K562 (cell line): ENCODE results near the gene SNAI1. TPM values are rescaled to one million over a fixed set of nuclear protein-coding genes. Genes with fewer than 3 reads are reported as not detected.
A peak's percentile ranks its signal among the peaks of the same experiment; 100 is the strongest.

Experiments used
- ATAC-seq: fragments of 200-7000 bp; cut with Tn5 transposase; 3 replicates; pipeline ENCODE4 v1.9.1; 2020; ENCODE audit warnings: moderate library complexity
- BruUV-seq: library from RNA; stranded (reverse); fragments of 400-500 nt; replicated peaks from 2 replicates; lab custom pipeline; 2021; lab: Mats Ljungman, UMichigan
- CTCF ChIA-PET: fragments of 300-600 bp; formaldehyde crosslinking; extraction: SDS; loops from one replicate; lab custom pipeline; 2021; ENCODE audit warnings: low intra/inter-chr PET ratio; lab: Yijun Ruan, JAX
- POLR2A ChIA-PET: fragments of 300-600, 350-650 bp; sonication (Branson Sonifier 250); formaldehyde crosslinking; extraction: SDS; loops from one replicate; lab custom pipeline; 2021; ENCODE audit warnings: antibody characterized with exemption, inconsistent platforms; lab: Yijun Ruan, JAX
- DNase-seq, 4 experiments: peaks; one replicate each; pipeline versions ENCODE4 v3.0.0 to v3.0.0-alpha.2; 2011 to 2018; ENCODE audit warnings: low spot score in 3 of 4, mixed read lengths in 3 of 4; ENCODE audit errors: extremely low read depth in 1 of 4
- FAIRE-seq: peaks from 2 replicates; lab custom pipeline; 2011; peaks lifted over from hg19 to GRCh38; lab: Jason Lieb, UNC
- H2AFZ ChIP-seq: 2 replicates; pipeline ENCODE4 v1.6.0; 2011; ENCODE audit warnings: low read depth, low read length, control low read depth, inconsistent platforms
- H3K27ac ChIP-seq: fragments of 200-600 bp; 3 replicates; pipeline ENCODE4 v1.8.0; 2011; ENCODE audit warnings: low read depth, mild to moderate bottlenecking, control low read depth, inconsistent platforms, low read length, moderate library complexity, mixed read lengths; ENCODE audit errors: extremely low read depth
- H3K27me3 ChIP-seq, 2 experiments: fragments of 300-600 bp in 1 of 2; 2 replicates in 1 of 2; 3 replicates in 1 of 2; pipeline versions ENCODE4 v1.6.0 to v1.8.0; 2011; ENCODE audit warnings: inconsistent platforms in 2 of 2, low read length in 2 of 2, mild to moderate bottlenecking in 1 of 2, mixed read lengths in 1 of 2, moderate library complexity in 1 of 2; ENCODE audit not compliant: control insufficient read depth in 2 of 2, insufficient read depth in 2 of 2
- H3K36me3 ChIP-seq: fragments of 300-600 bp; 3 replicates; pipeline ENCODE4 v1.8.0; 2011; ENCODE audit warnings: mild to moderate bottlenecking, low read length, inconsistent platforms; ENCODE audit not compliant: control insufficient read depth, insufficient read depth
- H3K4me1 ChIP-seq, 2 experiments: fragments of 200-600 bp in 1 of 2; replicated peaks in 1 of 2; 2 replicates in 1 of 2; 3 replicates in 1 of 2; pipeline versions ENCODE4 v1.5.1 to v1.8.0; 2011; ENCODE audit warnings: inconsistent platforms in 2 of 2, low read length in 2 of 2, mild to moderate bottlenecking in 1 of 2, mixed read lengths in 1 of 2, moderate library complexity in 1 of 2; ENCODE audit not compliant: control insufficient read depth in 2 of 2, insufficient read depth in 2 of 2
- H3K4me2 ChIP-seq: 2 replicates; pipeline ENCODE4 v1.6.1; 2011; ENCODE audit warnings: low read length, control low read depth, inconsistent platforms, mixed read lengths; ENCODE audit not compliant: insufficient read depth
- H3K4me3 ChIP-seq: fragments of 200-600 bp; sonication (generic), shearing (Covaris generic); 2 replicates; pipeline ENCODE4 v1.5.1; 2016; ENCODE audit warnings: control low read depth, inconsistent platforms
- H3K79me2 ChIP-seq: fragments of 200-600 bp; 3 replicates; pipeline ENCODE4 v1.8.0; 2011; ENCODE audit warnings: low read length, inconsistent platforms; ENCODE audit not compliant: control insufficient read depth, insufficient read depth
- H3K9ac ChIP-seq, 2 experiments: 2 replicates each; pipeline versions ENCODE4 v1.6.0 to v1.6.1; 2011; ENCODE audit warnings: low read depth in 2 of 2, low read length in 2 of 2, control low read depth in 1 of 2, inconsistent platforms in 1 of 2, mild to moderate bottlenecking in 1 of 2, mixed read lengths in 1 of 2; ENCODE audit not compliant: insufficient read depth in 1 of 2
- H3K9me1 ChIP-seq: one replicate; pipeline ENCODE4 v1.6.0; 2011; ENCODE audit warnings: inconsistent platforms, mild to moderate bottlenecking, low read length, moderate library complexity; ENCODE audit not compliant: control insufficient read depth, insufficient read depth
- H3K9me3 ChIP-seq: replicated peaks from 2 replicates; pipeline ENCODE4 v1.5.1; 2011; ENCODE audit warnings: low read depth, low read length, inconsistent platforms; ENCODE audit not compliant: control insufficient read depth, insufficient read depth
- H4K20me1 ChIP-seq: replicated peaks from 2 replicates; pipeline ENCODE4 v1.6.1; 2011; ENCODE audit warnings: low read length, inconsistent platforms, mixed read lengths; ENCODE audit not compliant: control insufficient read depth, insufficient read depth
- CBX3 ChIP-seq, 2 experiments: IDR thresholded peaks; 1 replicate in 1 of 2; 2 replicates in 1 of 2; pipeline ENCODE4 v1.6.1; 2012; ENCODE audit warnings: inconsistent platforms in 2 of 2, low read length in 2 of 2, borderline replicate concordance in 1 of 2, control low read depth in 1 of 2
- CREB3 ChIP-seq: fragments of 450-650 bp; conservative IDR thresholded peaks from 2 replicates; pipeline ENCODE4 v1.6.1; 2016; ENCODE audit warnings: missing genetic modification characterization, low read depth, mild to moderate bottlenecking, missing compliant biosample characterization, moderate library complexity
- CXXC5 ChIP-seq: fragments of 250-450 bp; sonication (Bioruptor Pico); IDR thresholded peaks from 2 replicates; pipeline ENCODE4 v1.8.0; 2022; ENCODE audit warnings: inconsistent platforms, mild to moderate bottlenecking, moderate library complexity
- GATA2 ChIP-seq: sonication (generic); formaldehyde crosslinking; IDR thresholded peaks from 2 replicates; pipeline ENCODE4 v1.4.0; 2020; ENCODE audit warnings: mild to moderate bottlenecking, missing genetic modification reagents
- GTF2F1 ChIP-seq: IDR thresholded peaks from 2 replicates; pipeline ENCODE4 v1.6.1; 2011; ENCODE audit warnings: low read depth, low read length, improper control_type of control experiment
- HNRNPL ChIP-seq: fragments of 200-400 bp; formaldehyde crosslinking; IDR thresholded peaks from 2 replicates; pipeline ENCODE4 v1.6.1; 2017; ENCODE audit warnings: low read depth, mild to moderate bottlenecking, low read length
- KLF6 ChIP-seq: fragments of 250-450 bp; sonication (Bioruptor Pico); IDR thresholded peaks from 2 replicates; pipeline ENCODE4 v1.4.0; 2020; ENCODE audit warnings: mild to moderate bottlenecking, moderate library complexity, borderline replicate concordance
- MAX ChIP-seq: sonication (generic); formaldehyde crosslinking; IDR thresholded peaks from 2 replicates; pipeline ENCODE4 v1.9.0; 2022; ENCODE audit warnings: mild to moderate bottlenecking, missing genetic modification reagents
- MCM2 ChIP-seq: fragments of 450-650 bp; IDR thresholded peaks from 2 replicates; pipeline ENCODE4 v1.6.1; 2017; ENCODE audit warnings: low read depth, mild to moderate bottlenecking
- PKNOX1 ChIP-seq: fragments of 450-650 bp; IDR thresholded peaks from 2 replicates; pipeline ENCODE4 v1.6.1; 2016
- THAP12 ChIP-seq: fragments of 250-450 bp; sonication (Bioruptor Pico); IDR thresholded peaks from 2 replicates; pipeline ENCODE4 v1.9.0; 2021; ENCODE audit warnings: mild to moderate bottlenecking, inconsistent platforms
- U2AF2 ChIP-seq: fragments of 200-400 bp; formaldehyde crosslinking; optimal IDR thresholded peaks from 2 replicates; pipeline ENCODE3; 2017; ENCODE audit warnings: low read depth, mild to moderate bottlenecking, low read length
- USF1 ChIP-seq: sonication (generic); formaldehyde crosslinking; IDR thresholded peaks from 2 replicates; pipeline ENCODE4 v1.9.0; 2022; ENCODE audit warnings: mild to moderate bottlenecking, missing genetic modification reagents
- WHSC1 ChIP-seq: IDR thresholded peaks from one replicate; pipeline ENCODE4 v1.6.1; 2012; ENCODE audit warnings: low read length, control low read depth, inconsistent platforms
- ZBTB7A ChIP-seq: IDR thresholded peaks from 2 replicates; pipeline ENCODE4 v1.6.1; 2011; ENCODE audit warnings: low read depth, mild to moderate bottlenecking, low read length, moderate library complexity, borderline replicate concordance; ENCODE audit not compliant: control insufficient read depth
- WGBS: fragments of 100-300 bp; shearing (Covaris generic); methylation state at CpG from one replicate; pipeline ENCODE4 v1.1.6; 2016; ENCODE audit warnings: low coverage, mixed read lengths; ENCODE audit not compliant: insufficient coverage; ENCODE audit errors: missing lambda C conversion rate; 5-methylcytosine and 5-hydroxymethylcytosine counted together
- in situ Hi-C: fragments of 300-500 bp; cut with MboI; formaldehyde crosslinking; loops from 4 replicates; pipeline ENCODE4 v1.15.0; 2018; ENCODE audit warnings: inconsistent platforms, mixed read lengths
- intact Hi-C: fragments of 100-400 bp; cut with micrococcal nuclease; formaldehyde crosslinking; loops from 2 replicates; pipeline ENCODE4 v1.14.2; 2022
- polyA plus RNA-seq, 8 experiments: library from polyadenylated mRNA; depleted of rRNA in 4 of 8; stranded (reverse) in 5 of 8; unstranded in 3 of 8; fragments of >200 nt; fragmentation: Nextera tagmentation in 2 of 8; fragmentation: Illumina TruSeq in 1 of 8; extraction: Ambion mirVana in 2 of 8; extraction: Trizol in 1 of 8; gene quantifications; 2 replicates each; pipeline versions ENCODE4 v1.2.1 to v1.2.3, GENCODE V29; 2011 to 2014; ENCODE audit warnings: inconsistent platforms in 1 of 8, missing spikeins in 1 of 8
- total RNA-seq, 7 experiments: library from RNA; depleted of rRNA in 6 of 7; stranded (reverse); fragments of >200 nt in 6 of 7; fragmentation: Illumina TruSeq in 2 of 7; extraction: Trizol in 2 of 7; gene quantifications; 2 replicates each; pipeline versions ENCODE4 v1.2.1 to v1.2.3, GENCODE V29; 2011 to 2021; ENCODE audit warnings: low replicate concordance in 1 of 7

SNAI1 gene
- total and polyA plus RNA-seq, 9 of the 15 experiments (the other 6 are each of a cell fraction or from before 2014, with no cell fraction given): 0.32 to 11.6 (median 2.0) TPM

GRCh38 chr20:49993301-49993751, 10.5 kb downstream of the SNAI1 start:
- intact Hi-C loops: no loop called here
- Histone ChIP-seq H3K4me1 (peaks cover 22 to 25% of the 10 kb centered on the region in 2 experiments), H3K27ac (no peak overlapping the region), H3K27me3 (no peaks in the 10 kb centered on the region), H3K4me3 (no peak overlapping the region), H3K79me2 (no peaks in the 10 kb centered on the region), H3K9me3 (no peaks in the 10 kb centered on the region), H3K9ac (no peak overlapping the region), H3K4me2 (no peak overlapping the region), H3K9me1 (no peaks in the 10 kb centered on the region), H3K36me3 (peaks cover 8% of the 10 kb centered on the region; the same call in 2 of the 3 replicates), H4K20me1 (no peaks in the 10 kb centered on the region), H2AFZ (no peak overlapping the region)
- WGBS: 9% methylated on average over 6 of the region's 6 CpGs
- no TSS peak for BruUV-seq
- ChIA-PET CTCF (no interaction called here), POLR2A (interaction anchor here (0.8 to 3.4 kb wide), 2 partner anchors 8 to 9 kb away, joined by 3 to 22 read pairs; partner anchors contain the start of gene SNAI1)
- peak; percentile 81 for FAIRE-seq
- in situ Hi-C loops: no loop called here
- ATAC-seq: peak; percentile 51
- DNase-seq: peak in 2 of 4 experiments; percentile 42 to 62
- TF ChIP-seq CREB3 (tag): 0 out of 2 replicates have a peak, but pooled peaks have one; percentile 25
- TF ChIP-seq ZBTB7A: no peak
- TF ChIP-seq U2AF2: no peak
- TF ChIP-seq MAX (CRISPR knock-in tag): peak; percentile 93
- TF ChIP-seq WHSC1: no peak
- TF ChIP-seq CBX3 (IDR thresholded peaks at IDR 0.05; ENCODE audit: borderline replicate concordance in 1 of 2, low read length in 2 of 2): no peak
- no peak for TF ChIP-seq THAP12 (CRISPR knock-in tag)
- TF ChIP-seq GTF2F1: no peak
- no peak for TF ChIP-seq GATA2
- peak; percentile 77 for TF ChIP-seq USF1 (CRISPR knock-in tag)
- TF ChIP-seq HNRNPL: no peak
- TF ChIP-seq MCM2: no peak
- TF ChIP-seq CXXC5 (CRISPR knock-in tag): peak; percentile 39; the same call in 1 of the 2 replicates
- TF ChIP-seq KLF6 (CRISPR knock-in tag): no peak
- peak; percentile 29; the same call in 1 of the 2 replicates for TF ChIP-seq PKNOX1
